GM12878 (cell line): Measurements from ENCODE around the gene DHDH. TPM values are rescaled to one million over a fixed set of nuclear protein-coding genes. Genes with fewer than 3 reads are reported as not detected.

Source experiments
- ATAC-seq: fragments of 200-7000 bp; cut with Tn5 transposase; 3 replicates; pipeline ENCODE4 v1.9.1; 2020; ENCODE audit warnings: mild to moderate bottlenecking, moderate library complexity
- BruUV-seq: library from RNA; stranded (reverse); fragments of 400-500 nt; replicated peaks from 2 replicates; lab custom pipeline; 2021; lab: Mats Ljungman, UMichigan
- CTCF ChIA-PET: fragments of 300-600 bp; sonication (Branson Sonifier 250); formaldehyde crosslinking; extraction: SDS; loops from one replicate; lab custom pipeline; 2021; ENCODE audit warnings: inconsistent platforms; lab: Yijun Ruan, JAX
- POLR2A ChIA-PET: fragments of 350-600 bp; formaldehyde crosslinking; extraction: SDS; loops from one replicate; lab custom pipeline; 2021; ENCODE audit warnings: inconsistent platforms; lab: Charles Lee
- RAD21 ChIA-PET: fragments of 300-600 bp; sonication (Branson Sonifier 250); formaldehyde crosslinking; loops from one replicate; lab custom pipeline; 2023; ENCODE audit warnings: antibody characterized with exemption; ENCODE audit not compliant: unreplicated experiment; lab: Charles Lee
- SMC1A ChIA-PET: fragments of 300-600 bp; sonication (Branson Sonifier 250); formaldehyde crosslinking; loops from one replicate; lab custom pipeline; 2023; ENCODE audit not compliant: unreplicated experiment, uncharacterized antibody; lab: Charles Lee
- DNase-seq: peaks from one replicate; pipeline ENCODE4 v3.0.0-alpha.2; 2011; ENCODE audit warnings: low read depth, low spot score
- FAIRE-seq: peaks from 3 replicates; lab custom pipeline; 2011; peaks lifted over from hg19 to GRCh38; lab: Jason Lieb, UNC
- H2AFZ ChIP-seq: 2 replicates; pipeline ENCODE4 v1.6.0; 2011; ENCODE audit warnings: low read depth, low read length, control low read depth; ENCODE audit not compliant: control insufficient read depth
- H3K27ac ChIP-seq: 2 replicates; pipeline ENCODE4 v1.5.1; 2011; ENCODE audit warnings: control low read depth; ENCODE audit not compliant: control insufficient read depth, insufficient read depth
- H3K27me3 ChIP-seq, 2 experiments: replicated peaks in 1 of 2; 2 replicates each; pipeline versions ENCODE4 v1.6.0 to v1.6.1; 2011; ENCODE audit warnings: low read length in 1 of 2; ENCODE audit not compliant: control insufficient read depth in 2 of 2, insufficient read depth in 2 of 2
- H3K36me3 ChIP-seq, 2 experiments: 2 replicates each; pipeline ENCODE4 v1.5.1; 2011; ENCODE audit warnings: low read length in 1 of 2; ENCODE audit not compliant: control insufficient read depth in 2 of 2, insufficient read depth in 2 of 2
- H3K4me1 ChIP-seq: 2 replicates; pipeline ENCODE4 v1.6.1; 2011; ENCODE audit warnings: mild to moderate bottlenecking, low read length, moderate library complexity, mixed read lengths; ENCODE audit not compliant: control insufficient read depth, insufficient read depth
- H3K4me2 ChIP-seq: 2 replicates; pipeline ENCODE4 v1.6.0; 2011; ENCODE audit warnings: control low read depth; ENCODE audit not compliant: control insufficient read depth, insufficient read depth
- H3K4me3 ChIP-seq: fragments of 200-600 bp; sonication (generic); 2 replicates; pipeline ENCODE4 v1.5.1; 2016
- H3K79me2 ChIP-seq: 2 replicates; pipeline ENCODE4 v1.6.0; 2011; ENCODE audit warnings: low read length; ENCODE audit not compliant: control insufficient read depth, insufficient read depth
- H3K9ac ChIP-seq: 2 replicates; pipeline ENCODE4 v1.8.0; 2011; ENCODE audit warnings: low read length, control low read depth, mixed read lengths; ENCODE audit not compliant: control insufficient read depth, insufficient read depth
- H3K9me3 ChIP-seq: replicated peaks from 3 replicates; pipeline ENCODE4 v1.5.1; 2011; ENCODE audit warnings: mild to moderate bottlenecking, low read length; ENCODE audit not compliant: control insufficient read depth, insufficient read depth
- H4K20me1 ChIP-seq: 2 replicates; pipeline ENCODE4 v1.6.0; 2011; ENCODE audit not compliant: control insufficient read depth, insufficient read depth
- CREB1 ChIP-seq: IDR thresholded peaks from 2 replicates; pipeline ENCODE4 v1.6.1; 2012; ENCODE audit warnings: low read depth, mild to moderate bottlenecking, inconsistent platforms
- GABPA ChIP-seq: IDR thresholded peaks from 2 replicates; pipeline ENCODE4 v1.6.1; 2014; ENCODE audit warnings: antibody characterized with exemption, low read depth, mild to moderate bottlenecking, inconsistent platforms
- HCFC1 ChIP-seq: fragments of 150-350 bp; IDR thresholded peaks from 2 replicates; pipeline ENCODE4 v1.6.1; 2014; ENCODE audit warnings: low read length
- LARP7 ChIP-seq: fragments of 450-650 bp; IDR thresholded peaks from 2 replicates; pipeline ENCODE4 v1.6.1; 2017; ENCODE audit warnings: mild to moderate bottlenecking
- NR2C1 ChIP-seq: fragments of 450-650 bp; IDR thresholded peaks from 2 replicates; pipeline ENCODE4 v1.6.1; 2017; ENCODE audit warnings: antibody characterized with exemption, mild to moderate bottlenecking, moderate library complexity
- RAD21 ChIP-seq: IDR thresholded peaks from 2 replicates; pipeline ENCODE4 v1.6.1; 2011; ENCODE audit warnings: mild to moderate bottlenecking, low read depth, low read length, moderate library complexity; ENCODE audit not compliant: insufficient read depth
- RB1 ChIP-seq: fragments of 450-650 bp; formaldehyde crosslinking; IDR thresholded peaks from 2 replicates; pipeline ENCODE4 v1.6.1; 2017; ENCODE audit warnings: mild to moderate bottlenecking, borderline replicate concordance
- RUNX3 ChIP-seq: IDR thresholded peaks from 2 replicates; pipeline ENCODE4 v1.6.1; 2012; ENCODE audit warnings: low read length, inconsistent platforms
- SRF ChIP-seq, 2 experiments: IDR thresholded peaks; 2 replicates each; pipeline ENCODE4 v1.6.1; 2011; ENCODE audit warnings: low read depth in 2 of 2, low read length in 2 of 2, mild to moderate bottlenecking in 1 of 2, moderate library complexity in 1 of 2
- TARDBP ChIP-seq: IDR thresholded peaks from 2 replicates; pipeline ENCODE4 v1.6.1; 2016; ENCODE audit warnings: borderline replicate concordance
- ZNF207 ChIP-seq: fragments of 450-650 bp; IDR thresholded peaks from 2 replicates; pipeline ENCODE4 v1.6.1; 2014; ENCODE audit warnings: antibody characterized with exemption, mild to moderate bottlenecking, borderline replicate concordance
- ZNF274 ChIP-seq: IDR thresholded peaks from one replicate; pipeline ENCODE4 v1.8.0; 2011; ENCODE audit not compliant: insufficient read length, insufficient read depth
- WGBS: methylation state at CpG from one replicate; pipeline ENCODE4 v1.1.6; 2016; ENCODE audit warnings: low lambda C conversion rate; ENCODE audit not compliant: insufficient replicate concordance, insufficient coverage; ENCODE audit errors: missing lambda C conversion rate; 5-methylcytosine and 5-hydroxymethylcytosine counted together
- in situ Hi-C: fragments of 300-500 bp; cut with MboI; formaldehyde crosslinking; loops from 9 replicates; pipeline ENCODE4 v1.14.3; 2018; ENCODE audit warnings: mixed read lengths
- intact Hi-C: fragments of 100-400 bp; cut with micrococcal nuclease; formaldehyde crosslinking; loops from one replicate; pipeline ENCODE4 v1.14.2; 2022; ENCODE audit not compliant: unreplicated experiment
- polyA plus RNA-seq, 11 experiments: library from polyadenylated mRNA; depleted of rRNA in 4 of 11; unstranded in 6 of 11; stranded (reverse) in 5 of 11; fragments of >200 nt; fragmentation: Nextera tagmentation in 4 of 11; fragmentation: Illumina TruSeq in 1 of 11; extraction: Ambion mirVana in 4 of 11; extraction: Trizol in 1 of 11; gene quantifications; 1 replicate in 1 of 11; 2 replicates in 10 of 11; pipeline versions ENCODE4 v1.2.1 to v1.2.3, GENCODE V29; 2011 to 2016; ENCODE audit warnings: inconsistent platforms in 2 of 11, missing spikeins in 2 of 11, low read depth in 1 of 11
- total RNA-seq, 4 experiments: library from RNA; depleted of rRNA in 3 of 4; stranded (reverse); fragments of >200 nt in 3 of 4; fragmentation: Illumina TruSeq in 1 of 4; extraction: Trizol in 1 of 4; gene quantifications; 2 replicates each; pipeline versions ENCODE4 v1.2.1 to v1.2.3, GENCODE V29; 2013 to 2021
- TF ChIP-seq, protein P1 (sequence below): fragments of 150-350 bp; IDR thresholded peaks from 2 replicates; pipeline ENCODE4 v1.6.1; 2014; ENCODE audit warnings: mild to moderate bottlenecking, low read depth, low read length
- TF ChIP-seq, protein P2 (sequence below): IDR thresholded peaks from 2 replicates; pipeline ENCODE4 v1.6.1; 2011; ENCODE audit warnings: mild to moderate bottlenecking, low read depth, low read length, moderate library complexity; ENCODE audit not compliant: insufficient replicate concordance
- TF ChIP-seq, protein P3 (sequence below): IDR thresholded peaks from 2 replicates; pipeline ENCODE4 v1.6.1; 2011; ENCODE audit warnings: low read depth, mild to moderate bottlenecking, low read length, moderate library complexity, borderline replicate concordance; ENCODE audit errors: extremely low read depth
- TF ChIP-seq, protein P4 (sequence below): fragments of 450-650 bp; formaldehyde crosslinking; IDR thresholded peaks from 2 replicates; pipeline ENCODE4 v1.4.0; 2022; ENCODE audit warnings: mild to moderate bottlenecking, moderate library complexity

The DHDH gene
- total and polyA plus RNA-seq, 10 of the 15 experiments (the other 5 are each of a cell fraction or from before 2014, with no cell fraction given) = 0.13 to 0.21 (median 0.15) TPM; not detected in 7

DNA sequence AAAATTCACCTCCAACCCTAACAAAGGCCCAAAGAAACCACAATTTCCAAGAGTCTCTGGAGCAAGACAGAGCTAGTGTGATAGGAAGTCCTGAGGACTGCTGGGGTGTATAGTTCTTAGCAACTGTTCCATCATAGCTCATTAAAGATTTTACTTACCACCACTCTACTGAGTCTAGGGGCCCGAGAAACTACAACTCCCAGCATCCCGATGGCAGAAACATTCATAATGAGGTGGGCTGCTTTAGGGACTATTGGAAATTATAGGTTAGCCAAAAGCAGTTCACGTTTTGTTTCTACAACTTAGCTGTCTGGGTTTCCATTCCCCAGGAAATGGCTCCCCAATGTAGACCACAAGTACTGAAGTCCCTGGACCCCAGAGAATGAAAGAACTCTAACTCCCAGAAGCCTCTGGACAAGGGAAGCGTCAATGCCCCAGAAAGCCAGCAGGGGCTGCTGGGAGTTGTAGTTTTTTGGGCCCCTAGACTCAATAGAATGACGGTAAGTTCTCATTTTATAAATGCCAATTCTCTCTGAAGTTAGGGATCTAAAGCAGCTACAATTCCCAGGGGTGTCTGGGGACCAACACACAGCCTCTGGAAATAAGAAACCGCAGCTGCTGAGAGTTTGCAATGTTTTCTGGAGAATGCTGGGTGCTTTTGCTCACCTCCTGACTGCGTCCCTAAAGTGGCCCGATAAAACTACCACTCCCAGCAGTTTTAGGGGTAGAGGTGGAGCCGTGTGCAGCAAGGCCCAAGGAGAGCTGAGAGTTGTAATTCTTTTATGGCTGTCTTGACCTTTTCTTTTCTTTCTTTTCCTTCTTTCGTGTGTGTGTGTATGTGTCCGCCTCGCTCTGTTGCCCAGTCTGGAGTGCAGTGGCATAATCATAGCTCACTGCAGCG is 42.7 kb downstream of the DHDH start:
- intact Hi-C loops (no loop called here), in situ Hi-C loops (no loop called here)
- DNase-seq (no peak), ATAC-seq (peak; percentile 69), FAIRE-seq (no peak)
- RAD21 ChIA-PET = interaction anchor here (0.6 to 1.0 kb wide), 4 partner anchors 9 to 43 kb away, joined by 3 to 5 read pairs (median 3); partner anchors contain the start of genes GYS1 and RUVBL2
- 75% methylated on average over 13 of the region's 13 CpGs for WGBS
- H3K36me3 ChIP-seq = peaks cover 0 to 13% of the 10 kb centered on the region in 2 experiments
- no peaks in the 10 kb centered on the region for H3K9me3 ChIP-seq
- SMC1A ChIA-PET = interaction anchor here (1.6 to 3.2 kb wide), 3 partner anchors 8 to 181 kb away, joined by 6 to 9 read pairs (median 8); partner anchors contain the start of gene RUVBL2
- no peak overlapping the region for H3K27ac ChIP-seq
- H2AFZ ChIP-seq = 0 out of 2 replicates have a peak overlapping the region, but pooled peaks have one; percentile 19
- POLR2A ChIA-PET = interaction anchor here (0.5 to 7.1 kb wide), 5 partner anchors 17 to 347 kb away, joined by 3 to 41 read pairs (median 4); partner anchors contain the start of genes GYS1, RUVBL2 and TULP2
- H3K79me2 ChIP-seq = no peaks in the 10 kb centered on the region
- H3K27me3 ChIP-seq = no peaks in the 10 kb centered on the region
- H3K9ac ChIP-seq = no peak overlapping the region
- no peak overlapping the region for H3K4me2 ChIP-seq
- CTCF ChIA-PET = interaction anchor here (0.6 to 4.4 kb wide), 5 partner anchors 17 to 180 kb away, joined by 3 to 36 read pairs (median 4); partner anchors contain the start of genes GYS1 and RUVBL2
- peaks cover 4% of the 10 kb centered on the region for H3K4me1 ChIP-seq
- H4K20me1 ChIP-seq = no peaks in the 10 kb centered on the region
- no peak overlapping the region for H3K4me3 ChIP-seq
- BruUV-seq = no TSS peak
- TF ChIP-seq RUNX3 (peak; percentile 33; the same call in 1 of the 2 replicates), ZNF207 (no peak), HCFC1 (peak; percentile 90), SRF (IDR thresholded peaks at IDR 0.05; ENCODE audit: low read depth in 2 of 2, low read length in 2 of 2) (0 out of 4 replicates have a peak, but pooled peaks of 1 of the 2 experiments have one; percentile 39), ZNF274 (no peak), NR2C1 (peak; percentile 58), CREB1 (peak; percentile 95), RB1 (no peak), TARDBP (peak; percentile 87; the same call in 1 of the 2 replicates), LARP7 (no peak), RAD21 (no peak), GABPA (peak; percentile 83; the same call in 1 of the 2 replicates)
- TF ChIP-seq, protein P1, sequence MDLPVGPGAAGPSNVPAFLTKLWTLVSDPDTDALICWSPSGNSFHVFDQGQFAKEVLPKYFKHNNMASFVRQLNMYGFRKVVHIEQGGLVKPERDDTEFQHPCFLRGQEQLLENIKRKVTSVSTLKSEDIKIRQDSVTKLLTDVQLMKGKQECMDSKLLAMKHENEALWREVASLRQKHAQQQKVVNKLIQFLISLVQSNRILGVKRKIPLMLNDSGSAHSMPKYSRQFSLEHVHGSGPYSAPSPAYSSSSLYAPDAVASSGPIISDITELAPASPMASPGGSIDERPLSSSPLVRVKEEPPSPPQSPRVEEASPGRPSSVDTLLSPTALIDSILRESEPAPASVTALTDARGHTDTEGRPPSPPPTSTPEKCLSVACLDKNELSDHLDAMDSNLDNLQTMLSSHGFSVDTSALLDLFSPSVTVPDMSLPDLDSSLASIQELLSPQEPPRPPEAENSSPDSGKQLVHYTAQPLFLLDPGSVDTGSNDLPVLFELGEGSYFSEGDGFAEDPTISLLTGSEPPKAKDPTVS = no peak
- TF ChIP-seq, protein P2, sequence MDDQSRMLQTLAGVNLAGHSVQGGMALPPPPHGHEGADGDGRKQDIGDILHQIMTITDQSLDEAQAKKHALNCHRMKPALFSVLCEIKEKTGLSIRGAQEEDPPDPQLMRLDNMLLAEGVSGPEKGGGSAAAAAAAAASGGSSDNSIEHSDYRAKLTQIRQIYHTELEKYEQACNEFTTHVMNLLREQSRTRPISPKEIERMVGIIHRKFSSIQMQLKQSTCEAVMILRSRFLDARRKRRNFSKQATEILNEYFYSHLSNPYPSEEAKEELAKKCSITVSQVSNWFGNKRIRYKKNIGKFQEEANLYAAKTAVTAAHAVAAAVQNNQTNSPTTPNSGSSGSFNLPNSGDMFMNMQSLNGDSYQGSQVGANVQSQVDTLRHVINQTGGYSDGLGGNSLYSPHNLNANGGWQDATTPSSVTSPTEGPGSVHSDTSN = no peak
- TF ChIP-seq, protein P3, sequence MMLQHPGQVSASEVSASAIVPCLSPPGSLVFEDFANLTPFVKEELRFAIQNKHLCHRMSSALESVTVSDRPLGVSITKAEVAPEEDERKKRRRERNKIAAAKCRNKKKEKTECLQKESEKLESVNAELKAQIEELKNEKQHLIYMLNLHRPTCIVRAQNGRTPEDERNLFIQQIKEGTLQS = peak; percentile 31; the same call in 1 of the 2 replicates
- TF ChIP-seq, protein P4, sequence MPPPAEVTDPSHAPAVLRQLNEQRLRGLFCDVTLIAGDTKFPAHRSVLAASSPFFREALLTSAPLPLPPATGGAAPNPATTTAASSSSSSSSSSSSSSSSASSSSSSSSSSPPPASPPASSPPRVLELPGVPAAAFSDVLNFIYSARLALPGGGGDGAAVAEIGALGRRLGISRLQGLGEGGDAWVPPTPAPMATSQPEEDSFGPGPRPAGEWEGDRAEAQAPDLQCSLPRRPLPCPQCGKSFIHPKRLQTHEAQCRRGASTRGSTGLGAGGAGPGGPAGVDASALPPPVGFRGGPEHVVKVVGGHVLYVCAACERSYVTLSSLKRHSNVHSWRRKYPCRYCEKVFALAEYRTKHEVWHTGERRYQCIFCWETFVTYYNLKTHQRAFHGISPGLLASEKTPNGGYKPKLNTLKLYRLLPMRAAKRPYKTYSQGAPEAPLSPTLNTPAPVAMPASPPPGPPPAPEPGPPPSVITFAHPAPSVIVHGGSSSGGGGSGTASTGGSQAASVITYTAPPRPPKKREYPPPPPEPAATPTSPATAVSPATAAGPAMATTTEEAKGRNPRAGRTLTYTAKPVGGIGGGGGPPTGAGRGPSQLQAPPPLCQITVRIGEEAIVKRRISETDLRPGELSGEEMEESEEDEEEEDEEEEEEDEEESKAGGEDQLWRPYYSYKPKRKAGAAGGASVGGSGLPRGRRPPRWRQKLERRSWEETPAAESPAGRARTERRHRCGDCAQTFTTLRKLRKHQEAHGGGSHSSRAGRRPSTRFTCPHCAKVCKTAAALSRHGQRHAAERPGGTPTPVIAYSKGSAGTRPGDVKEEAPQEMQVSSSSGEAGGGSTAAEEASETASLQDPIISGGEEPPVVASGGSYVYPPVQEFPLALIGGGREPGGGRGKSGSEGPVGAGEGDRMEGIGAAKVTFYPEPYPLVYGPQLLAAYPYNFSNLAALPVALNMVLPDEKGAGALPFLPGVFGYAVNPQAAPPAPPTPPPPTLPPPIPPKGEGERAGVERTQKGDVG (CRISPR knock-in tag) = no peak
